GM12878 (cell line): ENCODE data around the gene ANO7. TPM values are rescaled to one million over a fixed set of nuclear protein-coding genes. Genes with fewer than 3 reads are reported as not detected.

ENCODE experiments used
- ATAC-seq: fragments of 200-7000 bp; cut with Tn5 transposase; 3 replicates; pipeline ENCODE4 v1.9.1; 2020; ENCODE audit warnings: mild to moderate bottlenecking, moderate library complexity
- BruUV-seq: library from RNA; stranded (reverse); fragments of 400-500 nt; replicated peaks from 2 replicates; lab custom pipeline; 2021; lab: Mats Ljungman, UMichigan
- CTCF ChIA-PET: fragments of 300-600 bp; sonication (Branson Sonifier 250); formaldehyde crosslinking; extraction: SDS; loops from one replicate; lab custom pipeline; 2021; ENCODE audit warnings: inconsistent platforms; lab: Yijun Ruan, JAX
- POLR2A ChIA-PET: fragments of 350-600 bp; formaldehyde crosslinking; extraction: SDS; loops from one replicate; lab custom pipeline; 2021; ENCODE audit warnings: inconsistent platforms; lab: Charles Lee
- RAD21 ChIA-PET: fragments of 300-600 bp; sonication (Branson Sonifier 250); formaldehyde crosslinking; loops from one replicate; lab custom pipeline; 2023; ENCODE audit warnings: antibody characterized with exemption; ENCODE audit not compliant: unreplicated experiment; lab: Charles Lee
- SMC1A ChIA-PET: fragments of 300-600 bp; sonication (Branson Sonifier 250); formaldehyde crosslinking; loops from one replicate; lab custom pipeline; 2023; ENCODE audit not compliant: unreplicated experiment, uncharacterized antibody; lab: Charles Lee
- DNase-seq: peaks from one replicate; pipeline ENCODE4 v3.0.0-alpha.2; 2011; ENCODE audit warnings: low read depth, low spot score
- FAIRE-seq: peaks from 3 replicates; lab custom pipeline; 2011; peaks lifted over from hg19 to GRCh38; lab: Jason Lieb, UNC
- H2AFZ ChIP-seq: 2 replicates; pipeline ENCODE4 v1.6.0; 2011; ENCODE audit warnings: low read depth, low read length, control low read depth; ENCODE audit not compliant: control insufficient read depth
- H3K27ac ChIP-seq: 2 replicates; pipeline ENCODE4 v1.5.1; 2011; ENCODE audit warnings: control low read depth; ENCODE audit not compliant: control insufficient read depth, insufficient read depth
- H3K27me3 ChIP-seq, 2 experiments: replicated peaks in 1 of 2; 2 replicates each; pipeline versions ENCODE4 v1.6.0 to v1.6.1; 2011; ENCODE audit warnings: low read length in 1 of 2; ENCODE audit not compliant: control insufficient read depth in 2 of 2, insufficient read depth in 2 of 2
- H3K36me3 ChIP-seq, 2 experiments: 2 replicates each; pipeline ENCODE4 v1.5.1; 2011; ENCODE audit warnings: low read length in 1 of 2; ENCODE audit not compliant: control insufficient read depth in 2 of 2, insufficient read depth in 2 of 2
- H3K4me1 ChIP-seq: 2 replicates; pipeline ENCODE4 v1.6.1; 2011; ENCODE audit warnings: mild to moderate bottlenecking, low read length, moderate library complexity, mixed read lengths; ENCODE audit not compliant: control insufficient read depth, insufficient read depth
- H3K4me2 ChIP-seq: 2 replicates; pipeline ENCODE4 v1.6.0; 2011; ENCODE audit warnings: control low read depth; ENCODE audit not compliant: control insufficient read depth, insufficient read depth
- H3K4me3 ChIP-seq: fragments of 200-600 bp; sonication (generic); 2 replicates; pipeline ENCODE4 v1.5.1; 2016
- H3K79me2 ChIP-seq: 2 replicates; pipeline ENCODE4 v1.6.0; 2011; ENCODE audit warnings: low read length; ENCODE audit not compliant: control insufficient read depth, insufficient read depth
- H3K9ac ChIP-seq: 2 replicates; pipeline ENCODE4 v1.8.0; 2011; ENCODE audit warnings: low read length, control low read depth, mixed read lengths; ENCODE audit not compliant: control insufficient read depth, insufficient read depth
- H3K9me3 ChIP-seq: replicated peaks from 3 replicates; pipeline ENCODE4 v1.5.1; 2011; ENCODE audit warnings: mild to moderate bottlenecking, low read length; ENCODE audit not compliant: control insufficient read depth, insufficient read depth
- H4K20me1 ChIP-seq: 2 replicates; pipeline ENCODE4 v1.6.0; 2011; ENCODE audit not compliant: control insufficient read depth, insufficient read depth
- ASH2L ChIP-seq: fragments of 300-600, 200-600 bp; sonication (generic); IDR thresholded peaks from 2 replicates; pipeline ENCODE4 v1.6.1; 2017; ENCODE audit warnings: low read depth, mild to moderate bottlenecking, borderline replicate concordance
- ATF7 ChIP-seq: fragments of 450-650 bp; IDR thresholded peaks from 2 replicates; pipeline ENCODE4 v1.6.1; 2016; ENCODE audit warnings: low read depth, mild to moderate bottlenecking
- EP300 ChIP-seq, 2 experiments: fragments of 150-350 bp in 1 of 2; IDR thresholded peaks; 2 replicates each; pipeline ENCODE4 v1.6.1; 2011 to 2012; ENCODE audit warnings: low read depth in 2 of 2, low read length in 2 of 2, borderline replicate concordance in 1 of 2, improper control_type of control experiment in 1 of 2, inconsistent platforms in 1 of 2; ENCODE audit not compliant: control insufficient read depth in 1 of 2
- IKZF1 ChIP-seq: fragments of 450-650 bp; conservative IDR thresholded peaks from 2 replicates; pipeline ENCODE4 v1.6.1; 2017; ENCODE audit warnings: antibody characterized with exemption, mild to moderate bottlenecking
- JUND ChIP-seq: IDR thresholded peaks from 2 replicates; pipeline ENCODE4 v1.6.1; 2012; ENCODE audit warnings: low read depth, mild to moderate bottlenecking, low read length, improper control_type of control experiment, moderate library complexity
- PAX5 ChIP-seq: IDR thresholded peaks from 2 replicates; pipeline ENCODE4 v1.6.1; 2011; ENCODE audit warnings: low read depth, low read length, borderline replicate concordance
- SIX5 ChIP-seq: IDR thresholded peaks from 2 replicates; pipeline ENCODE4 v1.6.1; 2011; ENCODE audit warnings: mild to moderate bottlenecking, low read depth, low read length, moderate library complexity; ENCODE audit not compliant: severe bottlenecking
- SPI1 ChIP-seq: IDR thresholded peaks from 2 replicates; pipeline ENCODE4 v1.6.1; 2011; ENCODE audit warnings: low read depth, mild to moderate bottlenecking, low read length, moderate library complexity, borderline replicate concordance; ENCODE audit not compliant: insufficient read depth
- TCF3 ChIP-seq: IDR thresholded peaks from 2 replicates; pipeline ENCODE4 v1.6.1; 2012; ENCODE audit warnings: low read depth, mild to moderate bottlenecking, low read length, borderline replicate concordance; ENCODE audit not compliant: insufficient read depth
- ZNF622 ChIP-seq: fragments of 450-650 bp; IDR thresholded peaks from 2 replicates; pipeline ENCODE4 v1.6.1; 2017; ENCODE audit warnings: mild to moderate bottlenecking, inconsistent platforms
- WGBS: methylation state at CpG from one replicate; pipeline ENCODE4 v1.1.6; 2016; ENCODE audit warnings: low lambda C conversion rate; ENCODE audit not compliant: insufficient replicate concordance, insufficient coverage; ENCODE audit errors: missing lambda C conversion rate; 5-methylcytosine and 5-hydroxymethylcytosine counted together
- in situ Hi-C: fragments of 300-500 bp; cut with MboI; formaldehyde crosslinking; loops from 9 replicates; pipeline ENCODE4 v1.14.3; 2018; ENCODE audit warnings: mixed read lengths
- intact Hi-C: fragments of 100-400 bp; cut with micrococcal nuclease; formaldehyde crosslinking; loops from one replicate; pipeline ENCODE4 v1.14.2; 2022; ENCODE audit not compliant: unreplicated experiment
- polyA plus RNA-seq, 11 experiments: library from polyadenylated mRNA; depleted of rRNA in 4 of 11; unstranded in 6 of 11; stranded (reverse) in 5 of 11; fragments of >200 nt; fragmentation: Nextera tagmentation in 4 of 11; fragmentation: Illumina TruSeq in 1 of 11; extraction: Ambion mirVana in 4 of 11; extraction: Trizol in 1 of 11; gene quantifications; 1 replicate in 1 of 11; 2 replicates in 10 of 11; pipeline versions ENCODE4 v1.2.1 to v1.2.3, GENCODE V29; 2011 to 2016; ENCODE audit warnings: inconsistent platforms in 2 of 11, missing spikeins in 2 of 11, low read depth in 1 of 11
- total RNA-seq, 4 experiments: library from RNA; depleted of rRNA in 3 of 4; stranded (reverse); fragments of >200 nt in 3 of 4; fragmentation: Illumina TruSeq in 1 of 4; extraction: Trizol in 1 of 4; gene quantifications; 2 replicates each; pipeline versions ENCODE4 v1.2.1 to v1.2.3, GENCODE V29; 2013 to 2021
- TF ChIP-seq, protein P1 (sequence below): IDR thresholded peaks from 2 replicates; pipeline ENCODE4 v1.6.1; 2011; ENCODE audit warnings: borderline replicate concordance, low read depth, mild to moderate bottlenecking, moderate library complexity, low read length; ENCODE audit not compliant: insufficient read depth, poor library complexity, severe bottlenecking
- TF ChIP-seq, protein P2 (sequence below): IDR thresholded peaks from 2 replicates; pipeline ENCODE4 v1.6.1; 2012; ENCODE audit warnings: low read depth, low read length, improper control_type of control experiment

The ANO7 gene
- total and polyA plus RNA-seq, 10 of the 15 experiments (the other 5 are each of a cell fraction or from before 2014, with no cell fraction given) = 0.08 to 1.4 (median 0.44) TPM

DNA sequence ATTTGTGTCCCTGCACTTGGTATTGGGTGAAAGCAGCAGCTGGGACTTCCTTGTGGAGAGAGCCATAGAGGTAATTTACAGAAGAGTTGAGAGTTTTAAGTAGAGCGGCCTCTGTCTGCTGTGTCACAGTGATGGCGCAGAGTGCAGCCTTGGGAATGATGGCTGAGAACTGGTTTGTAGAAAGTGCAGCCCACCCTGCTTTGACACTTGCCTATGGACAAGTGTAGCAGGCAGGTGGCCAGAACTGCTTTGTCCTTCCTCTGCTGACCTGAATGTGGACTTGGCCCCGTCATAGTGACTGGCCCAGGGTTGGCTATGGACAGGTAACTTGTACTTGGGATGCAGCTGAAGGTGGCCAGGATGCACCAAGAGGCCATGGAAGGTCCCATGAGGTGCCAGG lies 6.4 kb upstream of the ANO7 start:
- Histone ChIP-seq H3K9ac (no peak overlapping the region), H2AFZ (no peak overlapping the region), H4K20me1 (no peaks in the 10 kb centered on the region), H3K4me3 (no peak overlapping the region), H3K27ac (no peak overlapping the region), H3K4me1 (no peaks in the 10 kb centered on the region), H3K9me3 (no peaks in the 10 kb centered on the region), H3K36me3 (peaks cover 0 to 1% of the 10 kb centered on the region in 2 experiments; a peak in 1 of 4 replicates), H3K79me2 (no peaks in the 10 kb centered on the region), H3K4me2 (no peak overlapping the region), H3K27me3 (no peaks in the 10 kb centered on the region)
- ChIA-PET POLR2A (interaction anchor here (0.7 kb wide), 1 partner anchor 1666 kb away, joined by 3 read pairs; no protein-coding TSS in a partner anchor), SMC1A (no interaction called here), RAD21 (no interaction called here), CTCF (no interaction called here)
- DNase-seq (no peak), ATAC-seq (no peak), FAIRE-seq (no peak)
- intact Hi-C loops = no loop called here
- in situ Hi-C loops = no loop called here
- no TSS peak for BruUV-seq
- 96% methylated on average over 3 of the region's 3 CpGs for WGBS
- TF ChIP-seq IKZF1 (no peak), EP300 (IDR thresholded peaks at IDR 0.05; ENCODE audit: borderline replicate concordance in 1 of 2, control insufficient read depth in 1 of 2, low read depth in 2 of 2, low read length in 2 of 2) (no peak), SIX5 (no peak), TCF3 (no peak), PAX5 (no peak)

DNA sequence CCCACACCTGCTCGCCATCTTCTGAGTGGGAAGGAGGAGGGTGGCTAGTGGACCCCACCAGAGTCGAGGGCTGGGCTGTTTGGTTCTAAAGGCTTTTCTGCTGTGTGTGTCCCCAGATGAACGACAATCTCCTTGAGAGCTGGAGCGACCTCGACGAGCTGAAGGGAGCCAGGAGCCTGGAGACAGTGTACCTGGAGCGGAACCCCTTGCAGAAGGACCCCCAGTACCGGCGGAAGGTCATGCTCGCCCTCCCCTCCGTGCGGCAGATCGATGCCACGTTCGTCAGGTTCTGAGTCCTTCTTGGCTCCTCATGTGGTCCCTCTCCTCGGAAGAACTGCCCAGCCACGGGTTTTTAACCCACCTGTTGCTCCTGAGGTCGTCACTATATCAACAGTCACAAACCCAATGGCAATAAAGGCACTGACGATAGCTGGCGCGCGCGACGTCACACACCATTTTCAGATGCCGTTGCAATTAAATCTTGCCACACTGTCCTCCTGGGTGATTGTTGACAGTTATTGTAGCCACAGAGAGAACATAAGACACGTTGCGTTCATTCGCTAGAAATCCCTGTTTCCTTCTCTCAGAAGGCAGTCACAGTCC lies 5.8 kb upstream of the ANO7 start:
- in situ Hi-C loops (no loop called here), intact Hi-C loops (no loop called here)
- CTCF ChIA-PET = interaction anchor here (0.9 kb wide), 1 partner anchor 104 kb away, joined by 3 read pairs; no protein-coding TSS in a partner anchor
- no peaks in the 10 kb centered on the region for H3K27me3 ChIP-seq
- ATAC-seq (no peak), DNase-seq (no peak), FAIRE-seq (no peak)
- H3K4me1 ChIP-seq = no peaks in the 10 kb centered on the region
- H4K20me1 ChIP-seq = no peaks in the 10 kb centered on the region
- POLR2A ChIA-PET = interaction anchor here (0.7 kb wide), 1 partner anchor 1666 kb away, joined by 3 read pairs; no protein-coding TSS in a partner anchor
- RAD21 ChIA-PET = no interaction called here
- no peak overlapping the region for H3K27ac ChIP-seq
- no TSS peak for BruUV-seq
- H2AFZ ChIP-seq = no peak overlapping the region
- H3K9ac ChIP-seq = no peak overlapping the region
- no peak overlapping the region for H3K4me2 ChIP-seq
- SMC1A ChIA-PET = no interaction called here
- H3K9me3 ChIP-seq = no peaks in the 10 kb centered on the region
- WGBS = 91% methylated on average over 28 of the region's 28 CpGs
- no peak overlapping the region for H3K4me3 ChIP-seq
- H3K79me2 ChIP-seq = no peaks in the 10 kb centered on the region
- no peak for TF ChIP-seq JUND
- no peak for TF ChIP-seq ASH2L
- no peak for TF ChIP-seq ZNF622
- TF ChIP-seq ATF7 = no peak
- TF ChIP-seq SPI1 = no peak
- TF ChIP-seq, protein P1, sequence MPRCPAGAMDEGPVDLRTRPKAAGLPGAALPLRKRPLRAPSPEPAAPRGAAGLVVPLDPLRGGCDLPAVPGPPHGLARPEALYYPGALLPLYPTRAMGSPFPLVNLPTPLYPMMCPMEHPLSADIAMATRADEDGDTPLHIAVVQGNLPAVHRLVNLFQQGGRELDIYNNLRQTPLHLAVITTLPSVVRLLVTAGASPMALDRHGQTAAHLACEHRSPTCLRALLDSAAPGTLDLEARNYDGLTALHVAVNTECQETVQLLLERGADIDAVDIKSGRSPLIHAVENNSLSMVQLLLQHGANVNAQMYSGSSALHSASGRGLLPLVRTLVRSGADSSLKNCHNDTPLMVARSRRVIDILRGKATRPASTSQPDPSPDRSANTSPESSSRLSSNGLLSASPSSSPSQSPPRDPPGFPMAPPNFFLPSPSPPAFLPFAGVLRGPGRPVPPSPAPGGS = no peak
- TF ChIP-seq, protein P2, sequence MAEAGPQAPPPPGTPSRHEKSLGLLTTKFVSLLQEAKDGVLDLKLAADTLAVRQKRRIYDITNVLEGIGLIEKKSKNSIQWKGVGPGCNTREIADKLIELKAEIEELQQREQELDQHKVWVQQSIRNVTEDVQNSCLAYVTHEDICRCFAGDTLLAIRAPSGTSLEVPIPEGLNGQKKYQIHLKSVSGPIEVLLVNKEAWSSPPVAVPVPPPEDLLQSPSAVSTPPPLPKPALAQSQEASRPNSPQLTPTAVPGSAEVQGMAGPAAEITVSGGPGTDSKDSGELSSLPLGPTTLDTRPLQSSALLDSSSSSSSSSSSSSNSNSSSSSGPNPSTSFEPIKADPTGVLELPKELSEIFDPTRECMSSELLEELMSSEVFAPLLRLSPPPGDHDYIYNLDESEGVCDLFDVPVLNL = no peak
- TF ChIP-seq, all 136 proteins: peak for 0
- H3K36me3 ChIP-seq = peaks cover 0 to 1% of the 10 kb centered on the region in 2 experiments; a peak in 1 of 4 replicates
